ENCODE measurements around the gene TEX19. TPM values are rescaled to one million over a fixed set of nuclear protein-coding genes. Genes with fewer than 3 reads are reported as not detected.
A peak's percentile ranks its signal among the peaks of the same experiment; 100 is the strongest.
"Not testable (repeated sequence)": the region's sequence is repeated elsewhere in the genome, so short reads cannot be mapped to it uniquely, and the experiment has no call there.

Gene TEX19
- polyA plus RNA-seq, 1 donor, result not detected

DNA sequence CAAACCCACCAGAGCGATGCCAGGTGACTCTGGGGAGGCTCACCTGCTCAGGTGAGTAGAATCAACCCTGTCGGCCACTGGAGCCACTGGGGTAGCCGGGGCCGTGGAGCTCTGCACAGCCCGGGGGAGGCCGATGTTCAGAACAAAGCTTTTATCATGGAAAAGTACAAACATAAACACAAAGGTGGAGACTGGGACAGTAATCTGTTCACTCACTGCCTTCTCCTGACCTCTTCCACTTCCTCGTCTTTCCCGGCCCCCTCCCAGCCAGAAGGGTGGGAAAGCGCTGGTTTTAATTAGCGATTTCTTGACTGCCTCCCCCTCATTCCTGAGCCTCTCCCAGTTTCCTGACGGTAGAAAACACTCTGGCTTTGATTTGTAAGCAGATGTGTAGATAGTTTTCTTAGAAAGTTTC is 9.8 kb upstream of the TEX19 start:
- Histone ChIP-seq H3K27ac (ENCODE audit: low read length) (no peak overlapping the region), H3K27me3 (ENCODE audit: control insufficient read depth, insufficient read depth, low read length) (no peaks in the 10 kb centered on the region), H3K4me3 (ENCODE audit: low read length) (no peak overlapping the region), H3K4me1 (ENCODE audit: control insufficient read depth, insufficient read depth, low read length) (no peaks in the 10 kb centered on the region), H3K9me3 (ENCODE audit: control insufficient read depth, low read depth, low read length) (peaks cover 3% of the 10 kb centered on the region), H3K36me3 (ENCODE audit: control insufficient read depth, insufficient read depth, low read length) (no peaks in the 10 kb centered on the region)
- WGBS (ENCODE audit: insufficient coverage, low lambda C conversion rate), result no CpG with 5 or more reads among the region's 11 CpGs
- no peak for DNase-seq

DNA sequence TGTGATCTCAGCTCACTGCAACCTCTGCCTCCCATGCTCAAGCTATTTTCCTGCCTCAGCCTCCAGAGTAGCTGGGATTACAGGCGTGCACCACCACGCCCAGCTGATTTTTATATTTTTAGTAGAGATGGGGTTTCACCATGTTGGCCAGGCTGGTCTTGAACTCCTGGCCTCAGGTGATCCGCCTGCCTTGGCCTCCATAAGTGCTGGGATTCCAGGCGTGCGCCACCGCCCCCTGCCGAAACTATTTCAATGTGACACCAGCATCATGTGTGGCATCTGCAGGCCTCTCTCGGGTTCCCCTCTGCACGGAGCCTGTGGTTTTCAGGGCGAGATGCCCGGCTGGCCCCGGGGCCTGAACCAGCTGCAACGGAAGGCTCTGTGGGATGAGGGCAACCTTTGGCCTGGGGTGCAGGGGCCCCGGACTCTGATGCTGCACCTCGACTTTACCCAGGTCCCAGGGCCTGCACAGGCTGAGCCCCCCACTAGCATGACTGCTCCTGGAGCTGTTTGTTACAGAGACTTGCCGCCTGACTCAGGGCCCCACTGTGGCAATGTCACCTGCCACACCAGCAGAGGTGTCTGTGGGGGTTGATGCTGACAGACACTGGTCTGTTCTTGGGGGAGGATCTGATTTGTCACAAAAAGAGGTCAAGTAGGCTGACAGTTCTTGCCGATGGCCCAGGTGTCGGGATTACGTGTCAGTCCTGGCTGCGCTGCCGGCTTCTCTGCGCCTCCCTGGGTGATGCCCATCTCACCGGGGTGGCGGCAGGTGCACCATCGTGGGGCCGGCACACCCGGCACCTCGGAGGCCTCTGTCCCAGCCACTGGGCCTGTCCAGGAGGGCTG is 8.6 kb upstream of the TEX19 start:
- Histone ChIP-seq H3K27ac (ENCODE audit: low read length) (no peak overlapping the region), H3K36me3 (ENCODE audit: control insufficient read depth, insufficient read depth, low read length) (no peaks in the 10 kb centered on the region), H3K4me3 (ENCODE audit: low read length) (no peak overlapping the region), H3K27me3 (ENCODE audit: control insufficient read depth, insufficient read depth, low read length) (no peaks in the 10 kb centered on the region), H3K4me1 (ENCODE audit: control insufficient read depth, insufficient read depth, low read length) (no peaks in the 10 kb centered on the region), H3K9me3 (ENCODE audit: control insufficient read depth, low read depth, low read length) (peaks cover 3% of the 10 kb centered on the region)
- no peak for DNase-seq
- WGBS (ENCODE audit: insufficient coverage, low lambda C conversion rate), result no CpG with 5 or more reads among the region's 28 CpGs

DNA sequence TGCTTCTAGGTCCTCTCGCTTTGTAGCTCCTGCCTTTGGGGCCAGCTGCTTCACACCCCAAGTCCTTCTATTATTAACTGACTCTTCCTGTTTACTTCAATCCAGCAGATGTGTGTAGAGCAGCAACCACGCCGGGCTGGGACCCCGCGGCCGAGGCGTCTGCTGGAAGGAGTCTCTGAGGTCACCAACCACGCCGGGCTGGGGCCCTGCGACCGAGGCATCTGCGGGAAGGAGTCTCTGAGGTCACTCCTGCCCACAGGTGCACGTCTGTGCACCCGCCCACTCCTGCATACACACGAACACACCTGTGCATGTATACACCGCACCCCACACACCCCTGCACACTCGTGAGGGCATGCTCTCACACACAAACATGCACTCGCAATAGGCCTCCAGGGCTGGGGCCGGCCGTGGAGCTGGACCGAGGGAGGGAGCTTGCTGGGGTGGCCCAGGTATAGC is 7.8 kb upstream of the TEX19 start:
- Histone ChIP-seq H3K36me3 (ENCODE audit: control insufficient read depth, insufficient read depth, low read length) (no peaks in the 10 kb centered on the region), H3K9me3 (ENCODE audit: control insufficient read depth, low read depth, low read length) (no peaks in the 10 kb centered on the region), H3K27me3 (ENCODE audit: control insufficient read depth, insufficient read depth, low read length) (peaks cover 3% of the 10 kb centered on the region), H3K4me3 (ENCODE audit: low read length) (no peak overlapping the region), H3K27ac (ENCODE audit: low read length) (no peak overlapping the region), H3K4me1 (ENCODE audit: control insufficient read depth, insufficient read depth, low read length) (no peaks in the 10 kb centered on the region)
- no CpG with 5 or more reads among the region's 21 CpGs for WGBS (ENCODE audit: insufficient coverage, low lambda C conversion rate)
- no peak for DNase-seq

DNA sequence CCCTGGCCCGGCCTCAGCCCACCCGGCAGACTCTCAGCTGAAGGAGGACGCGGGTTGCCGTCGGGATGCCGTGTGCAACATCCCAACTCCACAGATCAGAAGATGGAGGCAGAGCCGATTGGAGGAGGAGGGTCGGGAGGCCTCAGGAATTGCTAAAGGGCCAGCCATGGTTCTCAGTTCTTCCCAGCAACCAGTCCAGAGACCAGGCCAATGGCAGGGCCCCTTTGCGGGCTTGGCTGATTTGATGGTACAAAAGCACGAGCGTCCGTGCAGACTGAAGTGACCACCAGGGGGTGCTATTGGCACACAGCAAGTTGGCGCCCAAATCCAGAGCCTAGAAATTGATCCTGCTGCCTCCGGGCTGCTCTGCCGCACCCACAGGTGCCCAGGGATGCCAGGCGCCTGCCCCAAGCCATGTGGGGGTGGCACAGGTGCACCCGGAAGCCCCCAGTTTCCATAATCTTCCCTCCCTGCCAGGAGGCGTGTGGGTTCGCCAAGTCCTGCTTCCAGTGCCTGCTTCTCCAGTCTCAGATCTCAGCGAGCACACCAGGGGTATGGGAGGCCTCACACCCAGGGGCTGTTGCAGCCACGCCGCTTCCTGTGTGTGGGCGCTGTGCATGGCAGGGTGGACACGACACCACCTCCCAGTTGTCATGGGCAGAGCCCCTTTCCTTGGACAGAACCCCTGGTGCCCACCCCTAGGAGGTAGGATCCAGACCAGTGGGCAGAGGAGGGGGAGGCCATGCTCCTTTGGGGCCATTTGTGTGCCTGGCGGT is 7.1 kb upstream of the TEX19 start:
- no peaks in the 10 kb centered on the region for H3K4me1 ChIP-seq (ENCODE audit: control insufficient read depth, insufficient read depth, low read length)
- peaks cover 9% of the 10 kb centered on the region for H3K27me3 ChIP-seq (ENCODE audit: control insufficient read depth, insufficient read depth, low read length)
- no peak overlapping the region for H3K27ac ChIP-seq (ENCODE audit: low read length)
- peak; percentile 73 to 86 for DNase-seq
- no peaks in the 10 kb centered on the region for H3K9me3 ChIP-seq (ENCODE audit: control insufficient read depth, low read depth, low read length)
- no peak overlapping the region for H3K4me3 ChIP-seq (ENCODE audit: low read length)
- no peaks in the 10 kb centered on the region for H3K36me3 ChIP-seq (ENCODE audit: control insufficient read depth, insufficient read depth, low read length)
- WGBS (ENCODE audit: insufficient coverage, low lambda C conversion rate), result no CpG with 5 or more reads among the region's 26 CpGs

DNA sequence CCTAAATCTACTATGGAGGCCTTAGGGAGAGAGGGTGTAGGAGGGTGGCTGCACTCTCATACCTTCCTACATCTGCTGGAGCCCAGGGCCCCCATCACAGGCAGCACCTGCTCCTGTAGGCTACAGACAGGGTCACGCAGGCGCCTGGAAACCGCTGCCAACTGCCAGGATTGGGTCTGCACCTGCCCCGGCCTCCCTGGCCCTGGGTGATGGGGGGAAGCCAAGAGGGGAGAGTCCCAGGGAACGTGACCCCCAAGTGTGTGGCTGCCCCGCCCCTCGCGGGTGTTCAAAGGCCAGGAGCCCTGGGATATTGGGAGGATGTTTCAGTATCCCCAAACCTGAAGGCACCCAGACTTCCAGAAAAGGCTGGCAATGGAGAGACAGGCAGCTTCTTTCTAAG is 5.6 kb upstream of the TEX19 start:
- no peak for DNase-seq
- WGBS (ENCODE audit: insufficient coverage, low lambda C conversion rate), result no CpG with 5 or more reads among the region's 8 CpGs
- H3K27ac ChIP-seq (ENCODE audit: low read length), result no peak overlapping the region
- H3K4me1 ChIP-seq (ENCODE audit: control insufficient read depth, insufficient read depth, low read length), result no peaks in the 10 kb centered on the region
- no peak overlapping the region for H3K4me3 ChIP-seq (ENCODE audit: low read length)
- H3K36me3 ChIP-seq (ENCODE audit: control insufficient read depth, insufficient read depth, low read length), result no peaks in the 10 kb centered on the region
- no peaks in the 10 kb centered on the region for H3K9me3 ChIP-seq (ENCODE audit: control insufficient read depth, low read depth, low read length)
- H3K27me3 ChIP-seq (ENCODE audit: control insufficient read depth, insufficient read depth, low read length), result peaks cover 13% of the 10 kb centered on the region

DNA sequence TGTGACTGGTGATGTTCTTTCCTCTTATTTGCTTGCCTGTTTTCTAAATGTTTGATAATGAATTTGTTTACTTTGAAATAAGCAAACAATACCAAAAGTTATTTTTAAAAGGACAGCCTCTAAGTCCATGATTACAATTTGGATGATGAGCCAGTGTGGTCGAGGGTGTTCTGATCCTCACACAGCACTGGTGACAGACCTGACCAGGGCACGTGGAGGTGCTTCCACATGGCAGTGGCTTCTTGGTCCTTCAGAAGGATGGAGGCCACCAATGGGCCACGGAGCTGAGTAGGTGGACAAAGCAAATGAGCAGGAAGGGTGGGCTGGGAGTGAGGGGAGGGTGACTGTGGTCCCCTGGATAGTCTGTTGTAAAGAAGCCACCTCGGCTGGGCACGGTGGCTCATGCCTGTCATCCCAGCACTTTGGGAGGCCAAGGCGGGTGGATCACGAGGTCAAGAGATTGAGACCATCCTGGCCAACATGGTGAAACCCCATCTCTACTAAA is 4.2 kb upstream of the TEX19 start:
- Histone ChIP-seq H3K4me1 (ENCODE audit: control insufficient read depth, insufficient read depth, low read length) (no peaks in the 10 kb centered on the region), H3K27me3 (ENCODE audit: control insufficient read depth, insufficient read depth, low read length) (peaks cover 22% of the 10 kb centered on the region), H3K27ac (ENCODE audit: low read length) (no peak overlapping the region), H3K4me3 (ENCODE audit: low read length) (no peak overlapping the region), H3K36me3 (ENCODE audit: control insufficient read depth, insufficient read depth, low read length) (no peaks in the 10 kb centered on the region), H3K9me3 (ENCODE audit: control insufficient read depth, low read depth, low read length) (peaks cover 3% of the 10 kb centered on the region)
- DNase-seq, result no peak
- no CpG with 5 or more reads among the region's 7 CpGs for WGBS (ENCODE audit: insufficient coverage, low lambda C conversion rate)

DNA sequence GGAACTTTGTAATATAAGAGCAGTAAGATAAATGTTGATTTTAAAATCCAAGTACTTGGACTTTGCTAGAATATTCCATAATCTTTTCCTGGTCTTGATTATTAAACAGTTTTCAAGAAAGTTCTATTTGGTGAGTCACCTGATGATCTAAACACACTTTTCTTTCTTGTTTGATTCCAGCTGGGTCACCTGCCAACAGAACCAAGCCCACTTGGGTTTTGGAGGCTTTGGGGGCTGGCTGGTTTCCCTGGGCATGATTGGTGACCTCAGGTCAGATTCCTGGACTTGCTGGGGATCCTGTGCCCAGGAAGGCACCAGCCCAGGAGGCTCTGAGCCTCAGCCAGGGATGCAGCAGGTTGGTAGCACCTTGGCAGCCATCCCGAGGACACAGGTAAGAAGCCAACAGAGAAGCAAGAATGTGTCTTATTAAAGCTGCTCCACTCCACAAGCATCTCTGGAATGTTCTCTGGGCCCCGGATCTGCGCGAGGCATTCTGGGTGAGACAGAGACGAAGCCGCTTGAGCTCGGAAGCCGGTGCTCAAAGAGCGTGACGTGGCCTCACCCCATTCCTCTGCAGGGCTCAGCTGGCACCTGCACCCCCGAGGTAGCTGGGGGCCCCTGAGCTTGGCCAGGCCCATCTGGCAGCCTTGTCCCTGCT is 3.1 kb upstream of the TEX19 start:
- Histone ChIP-seq H3K27ac (ENCODE audit: low read length) (no peak overlapping the region), H3K4me3 (ENCODE audit: low read length) (no peak overlapping the region), H3K27me3 (ENCODE audit: control insufficient read depth, insufficient read depth, low read length) (peaks cover 22% of the 10 kb centered on the region), H3K36me3 (ENCODE audit: control insufficient read depth, insufficient read depth, low read length) (no peaks in the 10 kb centered on the region), H3K9me3 (ENCODE audit: control insufficient read depth, low read depth, low read length) (peaks cover 3% of the 10 kb centered on the region), H3K4me1 (ENCODE audit: control insufficient read depth, insufficient read depth, low read length) (no peaks in the 10 kb centered on the region)
- no peak for DNase-seq
- WGBS (ENCODE audit: insufficient coverage, low lambda C conversion rate), result no CpG with 5 or more reads among the region's 11 CpGs

DNA sequence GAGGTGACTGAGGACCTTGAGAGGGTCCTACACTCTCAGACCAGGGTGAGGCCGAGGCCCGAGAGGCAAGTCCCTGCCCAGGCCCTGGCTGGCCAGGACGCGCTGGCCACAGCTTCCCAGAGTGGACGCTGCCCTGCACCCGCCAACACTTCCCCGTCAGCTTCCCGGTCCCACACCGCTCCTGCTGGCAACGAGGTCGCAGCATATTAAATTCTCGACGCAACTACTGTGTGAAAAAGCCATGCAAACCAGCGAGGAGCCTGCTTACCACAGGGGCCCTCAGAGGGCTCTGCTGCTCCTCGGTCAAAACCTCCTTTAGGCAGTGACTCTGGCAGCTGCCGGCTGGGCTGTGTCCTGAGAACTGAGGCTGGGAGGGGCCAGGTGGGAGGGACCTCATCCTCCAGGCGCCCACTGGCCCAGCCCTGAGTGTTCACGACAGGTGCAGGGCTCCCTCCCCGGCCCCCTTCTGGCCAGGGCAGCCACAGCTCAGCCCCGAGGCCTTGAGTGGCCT is 2.1 kb upstream of the TEX19 start:
- peaks cover 3% of the 10 kb centered on the region for H3K9me3 ChIP-seq (ENCODE audit: control insufficient read depth, low read depth, low read length)
- no peaks in the 10 kb centered on the region for H3K36me3 ChIP-seq (ENCODE audit: control insufficient read depth, insufficient read depth, low read length)
- H3K27me3 ChIP-seq (ENCODE audit: control insufficient read depth, insufficient read depth, low read length), result peaks cover 22% of the 10 kb centered on the region
- 53% methylated on average over 3 of the region's 20 CpGs for WGBS (ENCODE audit: insufficient coverage, low lambda C conversion rate)
- no peak for DNase-seq
- H3K4me1 ChIP-seq (ENCODE audit: control insufficient read depth, insufficient read depth, low read length), result no peaks in the 10 kb centered on the region
- no peak overlapping the region for H3K4me3 ChIP-seq (ENCODE audit: low read length)
- no peak overlapping the region for H3K27ac ChIP-seq (ENCODE audit: low read length)

DNA sequence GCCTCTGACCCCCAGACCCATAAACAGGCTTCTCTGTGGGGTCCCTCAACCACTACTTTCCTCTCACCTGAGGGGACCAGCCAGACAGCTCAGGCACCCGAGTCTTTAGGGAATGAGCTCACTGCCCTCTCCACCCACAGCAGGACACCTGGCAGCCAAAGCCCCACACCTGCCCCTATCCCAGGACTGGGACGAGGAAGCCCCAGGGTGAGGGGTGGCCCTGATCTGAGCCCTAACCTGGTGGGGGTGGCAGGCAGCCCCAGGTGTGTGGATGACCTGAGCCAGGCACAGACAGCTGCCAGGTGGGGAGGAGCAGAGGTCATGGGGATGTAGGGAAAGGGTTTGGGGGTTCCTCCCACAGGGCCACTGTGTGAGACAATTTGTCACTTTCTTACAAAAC is 1.7 kb upstream of the TEX19 start:
- no peaks in the 10 kb centered on the region for H3K4me1 ChIP-seq (ENCODE audit: control insufficient read depth, insufficient read depth, low read length)
- H3K27ac ChIP-seq (ENCODE audit: low read length), result no peak overlapping the region

DNA sequence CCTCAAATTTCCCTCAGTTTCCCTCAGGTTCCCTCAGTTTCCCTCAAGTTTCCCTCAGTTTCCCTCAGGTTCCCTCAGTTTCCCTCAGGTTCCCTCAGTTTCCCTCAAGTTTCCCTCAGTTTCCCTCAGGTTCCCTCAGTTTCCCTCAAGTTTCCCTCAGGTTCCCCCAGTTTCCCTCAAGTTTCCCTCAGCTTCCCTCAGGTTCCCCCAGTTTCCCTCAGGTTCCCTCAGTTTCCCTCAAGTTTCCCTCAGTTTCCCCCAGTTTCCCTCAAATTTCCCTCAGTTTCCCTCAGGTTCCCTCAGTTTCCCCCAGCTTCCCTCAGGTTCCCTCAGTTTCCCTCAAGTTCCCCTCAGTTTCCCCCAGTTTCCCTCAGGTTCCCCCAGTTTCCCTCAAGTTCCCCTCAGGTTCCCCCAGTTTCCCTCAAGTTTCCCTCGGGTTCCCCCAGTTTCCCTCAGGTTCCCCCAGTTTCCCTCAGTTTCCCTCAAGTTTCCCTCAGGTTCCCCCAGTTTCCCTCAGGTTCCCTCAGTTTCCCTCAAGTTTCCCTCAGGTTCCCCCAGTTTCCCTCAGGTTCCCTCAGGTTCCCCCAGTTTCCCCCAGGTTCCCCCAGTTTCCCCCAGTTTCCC is 516 bp downstream of the TEX19 start:
- not testable (repeated sequence) for H3K36me3 ChIP-seq (ENCODE audit: control insufficient read depth, insufficient read depth, low read length); DNase-seq; H3K4me1 ChIP-seq (ENCODE audit: control insufficient read depth, insufficient read depth, low read length); H3K4me3 ChIP-seq (ENCODE audit: low read length); H3K27ac ChIP-seq (ENCODE audit: low read length); H3K9me3 ChIP-seq (ENCODE audit: control insufficient read depth, low read depth, low read length)
- 100% methylated on average over 1 of the region's 1 CpG for WGBS (ENCODE audit: insufficient coverage, low lambda C conversion rate)
- peaks cover 22% of the 10 kb centered on the region for H3K27me3 ChIP-seq (ENCODE audit: control insufficient read depth, insufficient read depth, low read length)

More for the DNA sequence above, 1.7 kb upstream of the TEX19 start:
- no peak for DNase-seq
- Histone ChIP-seq H3K36me3 (ENCODE audit: control insufficient read depth, insufficient read depth, low read length) (no peaks in the 10 kb centered on the region), H3K9me3 (ENCODE audit: control insufficient read depth, low read depth, low read length) (peaks cover 3% of the 10 kb centered on the region), H3K27me3 (ENCODE audit: control insufficient read depth, insufficient read depth, low read length) (peaks cover 22% of the 10 kb centered on the region), H3K4me3 (ENCODE audit: low read length) (no peak overlapping the region)
- WGBS (ENCODE audit: insufficient coverage, low lambda C conversion rate), result no CpG with 5 or more reads among the region's 2 CpGs

Measured in large intestine (tissue), 3 donors.